Hematopoietic multipotent progenitor cell treated with erythropoietin and hydrocortisone succinate and interleukin-3 and kit ligand, for 6 days (in vitro differentiated cells): ENCODE measurements around the gene ASXL2.

Experiments
- DNase-seq: peaks from one replicate; pipeline ENCODE4 v3.0.0-alpha.2; 2015

ASXL2 gene

DNA sequence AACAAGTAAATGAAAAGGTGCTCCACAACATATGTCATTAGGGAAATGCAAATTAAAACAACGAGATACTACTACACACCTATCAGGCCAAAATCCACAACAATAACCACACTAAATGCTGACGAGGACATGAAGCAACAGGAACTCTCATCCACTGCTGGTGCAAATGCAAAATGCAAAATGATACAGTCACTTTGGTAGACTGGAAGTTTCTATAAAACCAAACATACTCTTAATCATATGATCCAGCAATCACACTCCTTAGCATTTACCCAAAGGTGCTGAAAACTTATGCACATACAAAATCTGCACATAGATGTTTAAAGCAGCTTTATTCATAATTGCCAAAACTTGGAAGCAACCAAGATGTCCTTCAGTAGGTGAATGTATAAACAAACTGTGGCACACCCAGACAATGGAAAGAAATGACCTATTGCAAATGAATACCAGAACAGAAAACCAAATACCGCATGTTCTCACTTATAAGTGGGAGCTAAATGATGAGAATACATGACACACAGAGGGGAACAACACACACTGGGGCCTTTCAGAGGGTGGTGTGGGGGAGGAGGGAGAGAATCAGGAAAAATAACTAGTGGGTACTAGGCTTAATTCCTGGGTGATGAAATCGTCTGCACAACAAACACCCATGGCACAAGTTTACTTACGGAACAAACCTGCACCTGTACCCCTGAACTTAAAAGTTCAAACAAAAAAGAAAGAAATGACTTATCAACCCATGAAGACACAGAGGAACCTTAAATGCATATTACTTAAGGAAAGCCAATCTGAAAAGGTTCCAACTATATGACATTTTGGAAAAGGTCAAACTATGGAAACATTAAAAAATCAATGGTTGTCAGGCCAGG, 80.4 kb downstream of the ASXL2 start:
- no peak for DNase-seq

- peak; percentile 47 for DNase-seq
Measured at GRCh38 chr2:25794544-25795276, 83.6 kb downstream of the ASXL2 start.

GRCh38 chr2:25790074-25790790, 88.1 kb downstream of the ASXL2 start:
- no peak for DNase-seq

DNA sequence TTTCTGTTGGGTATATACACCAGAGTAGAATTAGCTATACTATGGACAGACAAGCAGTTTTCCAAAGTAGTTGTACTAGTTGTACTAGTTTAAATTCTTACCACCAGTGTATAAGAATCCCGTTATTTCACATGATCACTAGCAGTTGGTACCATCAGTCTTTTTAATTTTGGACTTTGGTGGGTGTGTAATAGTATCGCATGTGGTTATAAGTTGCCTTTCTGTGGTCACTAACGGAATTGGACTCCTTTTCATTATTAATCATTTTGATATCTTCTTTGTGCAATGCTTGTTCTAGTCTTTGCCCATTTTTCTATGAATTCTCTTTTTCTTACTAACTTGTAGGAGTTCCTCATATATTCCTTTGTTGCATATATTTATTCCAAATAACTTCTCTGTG, 89.8 kb downstream of the ASXL2 start:
- DNase-seq: no peak

DNA sequence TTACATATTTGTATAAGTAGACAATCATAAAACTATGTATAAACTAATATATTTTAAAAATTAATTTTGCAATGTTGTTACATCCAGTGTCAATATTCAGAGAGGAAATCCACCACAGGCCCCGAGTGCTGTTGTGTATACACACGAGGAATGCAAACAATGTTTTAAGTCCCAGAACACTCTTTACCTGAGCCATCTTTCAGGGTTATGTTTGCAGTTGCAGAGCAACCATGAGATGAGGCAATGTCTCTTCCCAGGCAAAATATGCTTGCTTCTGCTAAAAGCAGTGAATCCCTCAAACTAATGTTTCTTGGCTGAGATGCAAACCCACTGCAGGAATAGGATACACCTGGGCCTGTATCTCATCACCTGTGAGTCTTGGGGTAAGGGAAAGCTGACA, 91.3 kb downstream of the ASXL2 start:
- DNase-seq: no peak

DNA sequence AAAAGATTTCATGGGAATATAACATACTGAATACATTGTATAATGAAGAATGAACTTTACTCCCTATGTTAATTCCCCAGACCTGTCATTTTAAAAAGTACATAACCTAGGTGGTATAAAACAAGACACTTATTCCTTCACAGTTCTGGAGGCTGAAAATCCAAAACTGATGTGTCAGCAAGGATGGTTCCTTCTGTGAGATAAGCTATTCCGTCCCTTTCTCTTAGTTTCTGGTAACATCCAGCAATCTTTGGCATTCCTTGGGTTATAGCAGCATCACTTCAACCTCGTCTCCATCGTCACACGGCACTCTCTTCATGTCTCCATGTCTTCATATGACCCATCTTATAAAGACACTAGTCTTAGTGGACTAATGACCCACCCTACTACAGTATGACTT, 93.9 kb downstream of the ASXL2 start:
- no peak for DNase-seq

DNA sequence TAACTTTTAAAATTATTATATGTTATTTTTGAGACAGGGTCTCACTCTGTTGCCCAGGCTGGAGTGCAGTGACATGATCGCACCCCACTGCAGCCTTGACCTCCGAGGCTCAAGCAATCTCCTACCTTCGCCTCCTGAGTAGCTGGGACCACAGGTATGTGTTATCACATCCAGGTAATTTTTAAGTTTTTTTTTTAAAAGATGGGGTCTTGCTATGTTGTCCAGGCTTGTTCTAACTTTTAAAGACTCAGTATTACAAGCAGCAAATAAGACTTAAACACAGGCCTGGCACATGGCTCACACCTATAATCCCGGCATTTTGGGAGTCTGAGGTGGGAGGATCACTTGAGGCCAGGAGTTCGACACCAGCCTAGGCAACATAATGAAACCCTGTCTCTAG, 101.2 kb downstream of the ASXL2 start:
- DNase-seq: no peak

- no peak for DNase-seq
Measured at GRCh38 chr2:25772078-25772477, 106.2 kb downstream of the ASXL2 start.

DNA sequence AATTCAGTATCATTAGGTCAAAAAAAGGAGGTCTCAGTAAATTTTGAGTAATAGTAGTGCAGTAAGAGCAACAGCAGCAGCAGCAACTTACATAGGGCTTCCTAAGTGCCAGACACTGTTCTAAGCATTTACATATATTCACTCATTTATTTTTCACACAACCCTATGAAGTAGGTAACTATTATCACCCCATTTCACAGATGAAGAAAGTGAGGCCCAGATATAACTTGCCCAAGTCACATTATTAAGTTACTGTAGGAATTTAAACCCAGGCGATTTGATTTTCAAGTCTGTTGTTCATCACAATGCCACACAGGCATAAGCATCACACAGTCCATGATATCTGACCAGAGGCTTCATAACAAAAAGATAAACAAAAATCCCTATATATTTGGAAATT, 114.7 kb downstream of the ASXL2 start:
- no peak for DNase-seq

DNA sequence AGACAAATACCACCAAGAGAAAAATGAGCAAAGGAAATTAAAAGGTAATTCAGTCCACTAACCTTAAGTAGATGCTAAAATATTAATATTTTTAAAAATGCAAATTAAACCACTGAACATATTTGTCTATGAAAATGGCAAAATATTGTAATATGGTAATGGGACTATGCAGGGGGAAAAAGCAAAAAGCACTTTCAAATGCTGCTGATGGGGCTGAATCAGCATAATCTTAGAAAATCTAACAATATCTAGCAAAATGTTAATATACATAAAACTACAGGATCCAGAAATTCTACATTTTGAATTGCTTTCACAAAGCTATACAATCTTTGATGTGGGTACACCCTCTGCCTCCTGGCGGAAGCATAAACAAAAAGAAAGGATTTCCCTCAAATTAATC, 118.0 kb downstream of the ASXL2 start:
- DNase-seq: no peak

- DNase-seq: no peak
Measured at GRCh38 chr2:25758348-25758747, 119.9 kb downstream of the ASXL2 start.

DNA sequence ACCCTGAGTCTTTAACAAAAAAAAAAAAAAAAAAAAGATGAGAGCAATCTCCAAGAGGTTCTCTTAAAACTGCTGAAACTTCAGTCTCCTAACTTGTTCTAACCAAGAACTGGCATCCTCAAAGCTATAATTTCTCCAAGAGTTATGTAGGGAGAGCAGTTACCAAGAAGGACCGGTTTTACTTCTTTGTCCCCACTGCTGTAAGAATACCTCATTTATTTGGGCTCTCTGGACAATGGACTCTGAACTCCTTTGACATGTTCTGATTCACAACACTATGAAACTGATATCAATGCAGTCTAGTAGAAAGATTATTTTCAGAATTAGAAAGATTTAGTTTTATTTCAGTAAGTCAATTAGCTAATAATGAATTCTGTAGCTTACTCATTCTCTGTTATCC, 120.4 kb downstream of the ASXL2 start:
- no peak for DNase-seq

DNA sequence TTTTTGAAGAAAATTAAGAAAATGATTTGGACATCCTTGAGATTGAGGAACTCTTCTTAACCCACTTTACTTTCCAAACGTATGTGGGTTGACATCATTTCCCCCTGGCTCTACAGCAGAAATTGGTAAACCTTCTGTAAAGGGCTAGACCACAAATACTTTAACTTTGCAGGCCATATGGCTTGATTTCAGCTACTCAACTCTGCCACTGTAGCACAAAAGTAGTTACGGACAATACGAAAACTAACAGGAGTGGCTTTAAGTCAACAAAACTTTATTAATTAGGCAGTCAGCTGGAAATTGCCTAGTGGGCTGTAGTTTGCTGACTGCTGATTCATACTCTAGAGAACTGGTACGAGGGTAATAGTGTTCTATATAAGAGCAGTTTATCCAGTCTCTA, 121.8 kb downstream of the ASXL2 start:
- peak; percentile 54 for DNase-seq

- no peak for DNase-seq
Measured at GRCh38 chr2:25749676-25750075, 128.6 kb downstream of the ASXL2 start.

GRCh38 chr2:25744055-25744454, 134.2 kb downstream of the ASXL2 start:
- no peak for DNase-seq

DNA sequence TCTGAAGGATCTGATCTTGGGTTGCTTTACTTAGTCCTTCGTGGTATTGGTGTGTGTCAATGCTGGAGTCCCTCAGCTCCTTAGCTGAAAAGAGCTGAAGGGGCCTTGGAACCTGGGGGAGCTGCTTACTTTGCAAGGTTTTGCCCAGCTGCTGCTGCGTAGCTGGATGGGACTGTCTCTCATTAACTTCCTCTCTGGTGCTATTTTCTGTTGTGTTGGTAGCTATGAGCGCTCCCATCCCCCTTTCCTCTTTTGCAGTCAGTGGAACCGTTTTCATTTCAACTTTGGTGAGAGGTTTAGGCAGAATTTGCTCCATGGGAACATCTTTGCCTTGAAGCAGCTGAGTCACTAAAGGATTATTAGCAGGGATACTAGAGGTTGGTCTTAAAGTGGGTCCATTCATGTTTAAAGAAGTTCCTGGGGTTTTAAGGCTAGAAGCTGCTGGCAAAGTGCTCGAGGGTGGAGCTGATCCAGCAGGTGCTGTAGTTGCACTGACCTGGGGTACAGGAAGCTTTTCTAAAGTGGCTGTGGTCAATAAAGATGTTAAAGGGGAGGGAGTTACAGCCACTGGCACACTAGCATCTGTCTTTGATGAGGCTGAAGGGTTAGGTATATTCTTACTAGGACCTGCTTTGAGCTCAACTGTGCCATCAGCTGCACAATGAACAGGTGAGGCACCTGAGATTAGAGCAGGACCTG, 135.0 kb downstream of the ASXL2 start:
- peak; percentile 48 for DNase-seq

DNA sequence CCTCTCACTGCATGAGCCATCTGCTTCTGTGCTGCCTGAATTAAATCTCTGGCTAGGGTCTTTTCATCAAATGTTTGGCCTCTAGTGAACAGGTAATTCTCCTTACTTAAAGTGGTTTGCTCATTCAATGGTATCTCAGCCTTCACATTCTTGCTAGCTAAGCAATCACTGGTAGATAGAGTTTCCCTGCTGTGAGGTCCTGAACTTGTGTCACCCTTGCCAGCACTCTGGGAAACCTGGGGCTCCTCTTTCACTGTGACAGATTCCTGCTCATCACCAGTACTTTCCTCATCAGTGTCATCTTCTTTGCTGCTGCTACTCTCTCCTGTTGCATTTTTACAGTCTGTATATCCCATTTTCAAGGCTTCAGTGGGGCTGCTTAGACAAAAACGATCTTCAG, 135.8 kb downstream of the ASXL2 start:
- no peak for DNase-seq

GRCh38 chr2:25740810-25741381, 137.4 kb downstream of the ASXL2 start:
- DNase-seq: peak; percentile 49

DNA sequence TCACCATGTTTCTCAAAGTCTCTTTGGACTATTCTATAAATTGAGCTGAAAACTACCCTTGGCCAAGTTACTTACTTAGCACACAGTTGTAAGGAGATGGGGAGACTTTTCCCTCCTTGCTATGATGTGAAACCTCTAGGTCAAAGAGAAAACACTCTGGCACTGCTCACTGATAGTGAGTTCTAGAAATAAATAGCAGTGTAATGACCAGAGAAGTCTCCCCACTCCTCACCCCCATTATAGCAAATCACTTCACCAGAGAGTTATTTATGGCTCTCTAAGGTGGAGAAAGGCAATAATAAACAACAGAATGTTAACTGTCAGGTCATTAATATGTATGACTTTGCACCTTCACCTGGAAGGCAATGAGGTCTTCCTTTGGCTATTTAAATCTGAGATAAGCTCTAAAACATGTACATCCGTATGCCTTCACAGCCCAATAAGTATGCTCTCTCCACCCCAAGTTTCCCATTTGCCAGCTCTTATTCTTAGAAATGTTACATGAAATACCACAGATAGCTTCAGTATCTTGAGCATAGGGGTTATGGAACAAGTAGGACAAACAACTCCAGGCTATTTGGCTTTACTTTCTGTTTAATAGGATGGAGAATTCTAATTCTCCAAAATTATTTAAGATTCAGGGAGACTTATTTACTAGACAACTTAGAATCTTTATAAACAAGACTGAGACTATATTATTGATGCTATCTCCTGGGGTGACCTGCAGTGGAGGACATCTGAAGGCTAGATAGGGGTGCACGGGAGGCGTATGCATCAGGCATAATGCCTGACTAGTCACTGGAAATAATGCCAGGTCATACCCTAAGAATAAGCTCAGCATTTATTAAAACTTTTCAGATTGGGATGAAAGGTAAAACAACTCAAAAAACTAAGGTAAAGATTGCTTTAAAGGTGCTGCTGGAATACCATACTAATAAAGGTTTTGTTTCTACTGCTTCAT, 139.6 kb downstream of the ASXL2 start:
- no peak for DNase-seq

DNA sequence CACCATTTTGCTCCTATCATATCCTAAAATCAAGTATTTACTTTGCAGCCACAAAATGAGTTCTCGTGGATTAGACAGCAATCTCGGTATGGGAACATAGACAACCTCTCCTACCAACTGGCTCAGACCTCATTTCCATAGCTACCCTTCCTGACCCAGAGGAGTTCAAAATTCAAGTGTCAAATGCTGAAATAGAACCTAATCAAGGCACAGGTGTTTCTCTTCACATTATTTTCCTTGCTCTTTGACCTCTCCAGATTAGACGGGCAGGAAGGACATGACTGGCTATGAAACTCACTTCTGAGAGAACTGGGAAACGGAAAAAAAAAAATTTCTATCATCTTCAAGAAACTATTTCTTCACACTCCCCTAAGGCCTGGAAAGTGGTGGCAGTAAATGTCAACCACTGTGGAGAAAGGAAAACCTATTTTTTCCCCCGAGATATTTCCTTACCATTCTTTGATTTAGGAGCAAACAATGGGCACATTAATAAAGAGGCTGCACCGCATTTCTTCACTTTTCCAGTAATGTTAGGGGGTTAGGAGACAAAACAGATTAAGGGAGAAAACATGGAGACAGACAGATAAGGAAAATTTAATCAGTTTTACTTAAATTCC, 141.3 kb downstream of the ASXL2 start:
- no peak for DNase-seq

DNA sequence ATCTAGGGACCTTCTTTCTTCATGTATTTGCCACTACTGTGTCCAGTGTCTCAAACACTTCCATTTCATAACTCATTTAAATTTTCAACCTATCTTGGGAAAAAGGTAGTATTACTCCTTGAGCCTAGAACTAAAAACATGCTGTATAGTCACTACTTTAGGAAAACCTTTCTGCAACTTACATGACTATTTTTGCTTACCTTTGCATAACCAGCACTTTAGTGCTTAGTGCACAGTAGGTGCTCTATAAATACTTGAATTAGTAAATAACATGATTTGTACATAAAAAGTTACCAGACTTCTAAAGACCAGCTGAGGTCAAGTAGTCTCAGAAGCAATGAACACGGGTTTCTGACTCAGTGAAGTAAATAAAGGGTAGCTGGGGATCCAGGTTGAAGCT, 142.5 kb downstream of the ASXL2 start:
- no peak for DNase-seq
